G401.6 (cell line): ENCODE results near the gene FNDC11.
"Not testable (repeated sequence)": the region's sequence is repeated elsewhere in the genome, so short reads cannot be mapped to it uniquely, and the experiment has no call there.

Source experiments
- FAIRE-seq: peaks from 2 replicates; lab custom pipeline; 2012; peaks lifted over from hg19 to GRCh38; lab: Jason Lieb, UNC

Gene FNDC11

GRCh38 chr20:63554361-63555278 lies 661 bp downstream of the FNDC11 start:
- FAIRE-seq = no peak

GRCh38 chr20:63555661-63556381 lies 1.9 kb downstream of the FNDC11 start:
- FAIRE-seq = no peak

GRCh38 chr20:63556873-63557478 lies 3.0 kb downstream of the FNDC11 start:
- FAIRE-seq = no peak

- no peak for FAIRE-seq
Measured at GRCh38 chr20:63557481-63557891, 3.5 kb downstream of the FNDC11 start.

GRCh38 chr20:63558804-63559484 lies 5.0 kb downstream of the FNDC11 start:
- no peak for FAIRE-seq

- FAIRE-seq = not testable (repeated sequence)
Measured at GRCh38 chr20:63559485-63560332, 5.8 kb downstream of the FNDC11 start.

- FAIRE-seq = no peak
Measured at GRCh38 chr20:63560333-63560805, 6.4 kb downstream of the FNDC11 start.

GRCh38 chr20:63560856-63561609 lies 7.1 kb downstream of the FNDC11 start:
- no peak for FAIRE-seq

- FAIRE-seq = no peak
Measured at GRCh38 chr20:63561624-63562396, 7.9 kb downstream of the FNDC11 start.

- FAIRE-seq = no peak
Measured at GRCh38 chr20:63562461-63563224, 8.7 kb downstream of the FNDC11 start.

GRCh38 chr20:63563225-63563935 lies 9.4 kb downstream of the FNDC11 start:
- FAIRE-seq = no peak

- no peak for FAIRE-seq
Measured at GRCh38 chr20:63564036-63564810, 10.3 kb downstream of the FNDC11 start.

GRCh38 chr20:63565021-63565698 lies 11.2 kb downstream of the FNDC11 start:
- FAIRE-seq = no peak

- FAIRE-seq = no peak
Measured at GRCh38 chr20:63565699-63566335, 11.9 kb downstream of the FNDC11 start.

GRCh38 chr20:63566395-63567135 lies 12.6 kb downstream of the FNDC11 start:
- FAIRE-seq = no peak

GRCh38 chr20:63567136-63567385 lies 13.1 kb downstream of the FNDC11 start:
- no peak for FAIRE-seq
